K562 (cell line): Measurements from ENCODE around the gene PPP2R3B. TPM values are rescaled to one million over a fixed set of nuclear protein-coding genes. Genes with fewer than 3 reads are reported as not detected.

ENCODE experiments used
- ARID2 ChIP-seq: fragments of 450-650 bp; IDR thresholded peaks from 2 replicates; pipeline ENCODE4 v1.6.1; 2017; ENCODE audit warnings: antibody characterized with exemption, mild to moderate bottlenecking
- ATF1 ChIP-seq, 2 experiments: fragments of 450-650 bp in 1 of 2; IDR thresholded peaks; 2 replicates each; pipeline ENCODE4 v1.6.1; 2016; ENCODE audit warnings: missing compliant biosample characterization in 1 of 2, missing genetic modification characterization in 1 of 2
- NCOA2 ChIP-seq, 2 experiments: fragments of 450-650 bp; IDR thresholded peaks; 2 replicates each; pipeline ENCODE4 v1.6.1; 2018; ENCODE audit warnings: mild to moderate bottlenecking in 2 of 2, moderate library complexity in 1 of 2; ENCODE audit not compliant: partially characterized antibody in 2 of 2
- PTTG1 ChIP-seq: fragments of 450-650 bp; IDR thresholded peaks from 2 replicates; pipeline ENCODE4 v1.6.1; 2016; ENCODE audit warnings: low read depth, mild to moderate bottlenecking, missing genetic modification characterization, missing compliant biosample characterization
- RCOR1 ChIP-seq, 2 experiments: IDR thresholded peaks; 2 replicates each; pipeline ENCODE4 v1.6.1; 2012; ENCODE audit warnings: low read depth in 2 of 2, low read length in 2 of 2, borderline replicate concordance in 1 of 2, improper control_type of control experiment in 1 of 2
- RUNX1 ChIP-seq: sonication (generic); IDR thresholded peaks from 2 replicates; pipeline ENCODE4 v1.6.1; 2016; ENCODE audit warnings: antibody characterized with exemption, low read depth
- SLC30A9 ChIP-seq: fragments of 250-450 bp; sonication (Bioruptor Pico); IDR thresholded peaks from 2 replicates; pipeline ENCODE4 v1.8.0; 2022; ENCODE audit warnings: mild to moderate bottlenecking, moderate library complexity
- SMAD2 ChIP-seq: fragments of 150-350 bp; IDR thresholded peaks from 2 replicates; pipeline ENCODE4 v1.6.1; 2014; ENCODE audit warnings: low read depth, mild to moderate bottlenecking, low read length
- SUPT5H ChIP-seq: fragments of 450-650 bp; IDR thresholded peaks from 2 replicates; pipeline ENCODE4 v1.6.1; 2016
- TGIF2 ChIP-seq: sonication (generic); formaldehyde crosslinking; IDR thresholded peaks from 2 replicates; pipeline ENCODE4 v1.8.1; 2022; ENCODE audit warnings: mild to moderate bottlenecking, missing genetic modification reagents, moderate library complexity
- TSC22D4 ChIP-seq: fragments of 450-650 bp; IDR thresholded peaks from 2 replicates; pipeline ENCODE4 v1.6.1; 2016; ENCODE audit warnings: missing genetic modification characterization, missing biosample characterization, control low read depth
- ZC3H11A ChIP-seq: IDR thresholded peaks from 2 replicates; pipeline ENCODE4 v1.6.1; 2012; ENCODE audit warnings: low read depth, low read length, improper control_type of control experiment
- ZNF24 ChIP-seq: fragments of 450-650 bp; IDR thresholded peaks from 2 replicates; pipeline ENCODE4 v1.6.1; 2016
- ZNF507 ChIP-seq: conservative IDR thresholded peaks from 2 replicates; pipeline ENCODE4 v1.6.1; 2017; ENCODE audit warnings: missing genetic modification characterization, missing compliant biosample characterization
- ZNF696 ChIP-seq: fragments of 250-450 bp; sonication (Bioruptor Pico); conservative IDR thresholded peaks from 2 replicates; pipeline ENCODE4 v1.4.0; 2020; ENCODE audit warnings: mild to moderate bottlenecking, moderate library complexity
- polyA plus RNA-seq, 8 experiments: library from polyadenylated mRNA; depleted of rRNA in 4 of 8; stranded (reverse) in 5 of 8; unstranded in 3 of 8; fragments of >200 nt; fragmentation: Nextera tagmentation in 2 of 8; fragmentation: Illumina TruSeq in 1 of 8; extraction: Ambion mirVana in 2 of 8; extraction: Trizol in 1 of 8; gene quantifications; 2 replicates each; pipeline versions ENCODE4 v1.2.1 to v1.2.3, GENCODE V29; 2011 to 2014; ENCODE audit warnings: inconsistent platforms in 1 of 8, missing spikeins in 1 of 8
- total RNA-seq, 7 experiments: library from RNA; depleted of rRNA in 6 of 7; stranded (reverse); fragments of >200 nt in 6 of 7; fragmentation: Illumina TruSeq in 2 of 7; extraction: Trizol in 2 of 7; gene quantifications; 2 replicates each; pipeline versions ENCODE4 v1.2.1 to v1.2.3, GENCODE V29; 2011 to 2021; ENCODE audit warnings: low replicate concordance in 1 of 7
- TF ChIP-seq, protein P1 (sequence below): fragments of 450-650 bp; formaldehyde crosslinking; IDR thresholded peaks from 2 replicates; pipeline ENCODE4 v1.4.0; 2022; ENCODE audit warnings: missing genetic modification characterization
- TF ChIP-seq, protein P2 (sequence below), 2 experiments: fragments of 450-650 bp; IDR thresholded peaks; 2 replicates each; pipeline ENCODE4 v1.6.1; 2018; ENCODE audit warnings: mild to moderate bottlenecking in 2 of 2, low read depth in 1 of 2; ENCODE audit not compliant: partially characterized antibody in 2 of 2
- TF ChIP-seq, protein P3 (sequence below): IDR thresholded peaks from 2 replicates; pipeline ENCODE4 v1.6.1; 2016; ENCODE audit warnings: missing genetic modification characterization, missing compliant biosample characterization
- TF ChIP-seq, protein P4 (sequence below): fragments of 250-450 bp; sonication (Bioruptor Pico); IDR thresholded peaks from 2 replicates; pipeline ENCODE4 v1.4.0; 2020; ENCODE audit warnings: mild to moderate bottlenecking

Gene PPP2R3B
- total and polyA plus RNA-seq, 9 of the 15 experiments (the other 6 are each of a cell fraction or from before 2014, with no cell fraction given) = 0.04 to 18.2 (median 8.2) TPM; not detected in 1

DNA sequence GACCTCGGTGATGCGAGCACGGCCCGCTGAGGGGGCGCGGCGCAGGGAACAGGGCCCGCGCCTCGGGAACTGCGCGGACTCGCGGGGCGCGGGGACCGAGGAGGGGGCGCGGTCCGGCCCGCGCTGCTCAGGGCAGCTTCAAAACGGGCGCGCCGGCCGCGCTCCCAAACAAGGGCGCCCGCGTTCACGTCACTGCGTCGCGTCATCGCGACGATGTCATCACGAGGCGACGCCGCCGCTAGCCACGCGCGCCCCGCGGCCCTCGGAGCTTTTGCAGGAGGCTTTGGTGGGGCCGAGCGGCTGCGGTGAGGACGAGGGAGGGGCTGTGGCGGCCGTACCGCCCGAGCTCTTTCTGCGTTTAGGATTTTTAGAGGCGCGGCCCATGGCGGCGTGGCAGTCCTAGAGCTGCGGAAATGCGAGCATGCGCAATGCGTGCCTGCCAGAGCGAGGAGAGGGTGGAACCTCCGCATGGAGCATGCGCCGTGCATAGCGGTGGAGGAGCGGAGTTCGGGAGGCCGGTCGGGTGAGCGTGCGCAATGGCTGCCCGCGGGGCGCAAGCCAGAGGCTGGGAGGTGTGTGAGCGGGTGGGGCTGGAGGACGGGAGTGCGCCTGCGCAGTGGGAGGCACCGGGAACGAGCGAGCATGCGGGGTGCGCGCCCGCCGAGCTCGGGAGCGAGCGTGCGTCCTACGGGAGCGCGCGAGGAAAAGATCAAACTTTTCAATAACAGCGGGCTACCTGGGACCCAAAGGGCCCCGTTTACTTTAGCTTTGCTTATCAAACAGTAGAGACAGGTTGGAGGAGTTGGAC lies at the start of gene PPP2R3B (continued):
- peak; percentile 98 for TF ChIP-seq ATF1 (CRISPR knock-in tag; IDR thresholded peaks at IDR 0.05)
- peak; percentile 100 for TF ChIP-seq ATF1 (tag; IDR thresholded peaks at IDR 0.05)
- TF ChIP-seq NCOA2 (IDR thresholded peaks at IDR 0.05; ENCODE audit: partially characterized antibody in 2 of 2) = no peak
- TF ChIP-seq, protein P1, sequence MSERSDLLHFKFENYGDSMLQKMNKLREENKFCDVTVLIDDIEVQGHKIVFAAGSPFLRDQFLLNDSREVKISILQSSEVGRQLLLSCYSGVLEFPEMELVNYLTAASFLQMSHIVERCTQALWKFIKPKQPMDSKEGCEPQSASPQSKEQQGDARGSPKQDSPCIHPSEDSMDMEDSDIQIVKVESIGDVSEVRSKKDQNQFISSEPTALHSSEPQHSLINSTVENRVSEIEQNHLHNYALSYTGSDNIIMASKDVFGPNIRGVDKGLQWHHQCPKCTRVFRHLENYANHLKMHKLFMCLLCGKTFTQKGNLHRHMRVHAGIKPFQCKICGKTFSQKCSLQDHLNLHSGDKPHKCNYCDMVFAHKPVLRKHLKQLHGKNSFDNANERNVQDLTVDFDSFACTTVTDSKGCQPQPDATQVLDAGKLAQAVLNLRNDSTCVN (CRISPR knock-in tag) = no peak
- peak; percentile 92 for TF ChIP-seq SUPT5H
- no peak for TF ChIP-seq RUNX1
- no peak for TF ChIP-seq SMAD2
- no peak for TF ChIP-seq ZNF507 (tag)
- no peak for TF ChIP-seq ZC3H11A
- TF ChIP-seq, protein P2, sequence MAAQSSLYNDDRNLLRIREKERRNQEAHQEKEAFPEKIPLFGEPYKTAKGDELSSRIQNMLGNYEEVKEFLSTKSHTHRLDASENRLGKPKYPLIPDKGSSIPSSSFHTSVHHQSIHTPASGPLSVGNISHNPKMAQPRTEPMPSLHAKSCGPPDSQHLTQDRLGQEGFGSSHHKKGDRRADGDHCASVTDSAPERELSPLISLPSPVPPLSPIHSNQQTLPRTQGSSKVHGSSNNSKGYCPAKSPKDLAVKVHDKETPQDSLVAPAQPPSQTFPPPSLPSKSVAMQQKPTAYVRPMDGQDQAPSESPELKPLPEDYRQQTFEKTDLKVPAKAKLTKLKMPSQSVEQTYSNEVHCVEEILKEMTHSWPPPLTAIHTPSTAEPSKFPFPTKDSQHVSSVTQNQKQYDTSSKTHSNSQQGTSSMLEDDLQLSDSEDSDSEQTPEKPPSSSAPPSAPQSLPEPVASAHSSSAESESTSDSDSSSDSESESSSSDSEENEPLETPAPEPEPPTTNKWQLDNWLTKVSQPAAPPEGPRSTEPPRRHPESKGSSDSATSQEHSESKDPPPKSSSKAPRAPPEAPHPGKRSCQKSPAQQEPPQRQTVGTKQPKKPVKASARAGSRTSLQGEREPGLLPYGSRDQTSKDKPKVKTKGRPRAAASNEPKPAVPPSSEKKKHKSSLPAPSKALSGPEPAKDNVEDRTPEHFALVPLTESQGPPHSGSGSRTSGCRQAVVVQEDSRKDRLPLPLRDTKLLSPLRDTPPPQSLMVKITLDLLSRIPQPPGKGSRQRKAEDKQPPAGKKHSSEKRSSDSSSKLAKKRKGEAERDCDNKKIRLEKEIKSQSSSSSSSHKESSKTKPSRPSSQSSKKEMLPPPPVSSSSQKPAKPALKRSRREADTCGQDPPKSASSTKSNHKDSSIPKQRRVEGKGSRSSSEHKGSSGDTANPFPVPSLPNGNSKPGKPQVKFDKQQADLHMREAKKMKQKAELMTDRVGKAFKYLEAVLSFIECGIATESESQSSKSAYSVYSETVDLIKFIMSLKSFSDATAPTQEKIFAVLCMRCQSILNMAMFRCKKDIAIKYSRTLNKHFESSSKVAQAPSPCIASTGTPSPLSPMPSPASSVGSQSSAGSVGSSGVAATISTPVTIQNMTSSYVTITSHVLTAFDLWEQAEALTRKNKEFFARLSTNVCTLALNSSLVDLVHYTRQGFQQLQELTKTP (IDR thresholded peaks at IDR 0.05; ENCODE audit: low read depth in 1 of 2, partially characterized antibody in 2 of 2) = no peak
- TF ChIP-seq RCOR1 (IDR thresholded peaks at IDR 0.05; ENCODE audit: borderline replicate concordance in 1 of 2, low read depth in 2 of 2, low read length in 2 of 2) = no peak
- no peak for TF ChIP-seq SLC30A9
- no peak for TF ChIP-seq TSC22D4 (tag)
- TF ChIP-seq, protein P3, sequence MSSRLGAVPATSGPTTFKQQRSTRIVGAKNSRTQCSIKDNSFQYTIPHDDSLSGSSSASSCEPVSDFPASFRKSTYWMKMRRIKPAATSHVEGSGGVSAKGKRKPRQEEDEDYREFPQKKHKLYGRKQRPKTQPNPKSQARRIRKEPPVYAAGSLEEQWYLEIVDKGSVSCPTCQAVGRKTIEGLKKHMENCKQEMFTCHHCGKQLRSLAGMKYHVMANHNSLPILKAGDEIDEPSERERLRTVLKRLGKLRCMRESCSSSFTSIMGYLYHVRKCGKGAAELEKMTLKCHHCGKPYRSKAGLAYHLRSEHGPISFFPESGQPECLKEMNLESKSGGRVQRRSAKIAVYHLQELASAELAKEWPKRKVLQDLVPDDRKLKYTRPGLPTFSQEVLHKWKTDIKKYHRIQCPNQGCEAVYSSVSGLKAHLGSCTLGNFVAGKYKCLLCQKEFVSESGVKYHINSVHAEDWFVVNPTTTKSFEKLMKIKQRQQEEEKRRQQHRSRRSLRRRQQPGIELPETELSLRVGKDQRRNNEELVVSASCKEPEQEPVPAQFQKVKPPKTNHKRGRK (tag) = no peak
- TF ChIP-seq ARID2 = no peak
- no peak for TF ChIP-seq TGIF2
- TF ChIP-seq, protein P4, sequence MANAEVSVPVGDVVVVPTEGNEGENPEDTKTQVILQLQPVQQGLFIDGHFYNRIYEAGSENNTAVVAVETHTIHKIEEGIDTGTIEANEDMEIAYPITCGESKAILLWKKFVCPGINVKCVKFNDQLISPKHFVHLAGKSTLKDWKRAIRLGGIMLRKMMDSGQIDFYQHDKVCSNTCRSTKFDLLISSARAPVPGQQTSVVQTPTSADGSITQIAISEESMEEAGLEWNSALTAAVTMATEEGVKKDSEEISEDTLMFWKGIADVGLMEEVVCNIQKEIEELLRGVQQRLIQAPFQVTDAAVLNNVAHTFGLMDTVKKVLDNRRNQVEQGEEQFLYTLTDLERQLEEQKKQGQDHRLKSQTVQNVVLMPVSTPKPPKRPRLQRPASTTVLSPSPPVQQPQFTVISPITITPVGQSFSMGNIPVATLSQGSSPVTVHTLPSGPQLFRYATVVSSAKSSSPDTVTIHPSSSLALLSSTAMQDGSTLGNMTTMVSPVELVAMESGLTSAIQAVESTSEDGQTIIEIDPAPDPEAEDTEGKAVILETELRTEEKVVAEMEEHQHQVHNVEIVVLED (CRISPR knock-in tag) = peak; percentile 81
- TF ChIP-seq ZNF696 (CRISPR knock-in tag) = no peak
- TF ChIP-seq PTTG1 (tag) = no peak
- TF ChIP-seq ZNF24 = no peak
